Measurements from ENCODE around the gene CEL.
"Not testable (repeated sequence)": the region's sequence is repeated elsewhere in the genome, so short reads cannot be mapped to it uniquely, and the experiment has no call there.

CEL gene

GRCh38 chr9:133057006-133057405 lies 4.8 kb upstream of the CEL start:
- no peak for DNase-seq (ENCODE audit: low read depth)
- TF ChIP-seq CTCF (conservative IDR thresholded peaks at IDR 0.05; ENCODE audit: control insufficient read depth, insufficient read depth, low read depth, low read length) = no peak
- no peak overlapping the region for H3K4me3 ChIP-seq (ENCODE audit: control insufficient read depth, low read depth, low read length)

GRCh38 chr9:133057553-133057952 lies 4.2 kb upstream of the CEL start:
- TF ChIP-seq CTCF (conservative IDR thresholded peaks at IDR 0.05; ENCODE audit: control insufficient read depth, insufficient read depth, low read depth, low read length) = no peak
- no peak for DNase-seq (ENCODE audit: low read depth)

GRCh38 chr9:133058071-133058470 lies 3.7 kb upstream of the CEL start:
- no peak overlapping the region for H3K4me3 ChIP-seq (ENCODE audit: control insufficient read depth, low read depth, low read length)
- no peak for DNase-seq (ENCODE audit: low read depth)
- TF ChIP-seq CTCF (conservative IDR thresholded peaks at IDR 0.05; ENCODE audit: control insufficient read depth, insufficient read depth, low read depth, low read length) = no peak

More at GRCh38 chr9:133057553-133057952, 4.2 kb upstream of the CEL start:
- H3K4me3 ChIP-seq (ENCODE audit: control insufficient read depth, low read depth, low read length) = no peak overlapping the region

- DNase-seq (ENCODE audit: low read depth) = no peak
- TF ChIP-seq CTCF (conservative IDR thresholded peaks at IDR 0.05; ENCODE audit: control insufficient read depth, insufficient read depth, low read depth, low read length) = no peak
- H3K4me3 ChIP-seq (ENCODE audit: control insufficient read depth, low read depth, low read length) = no peak overlapping the region
Observed at GRCh38 chr9:133058550-133059320, 3.0 kb upstream of the CEL start.

- DNase-seq (ENCODE audit: low read depth) = no peak
- H3K4me3 ChIP-seq (ENCODE audit: control insufficient read depth, low read depth, low read length) = no peak overlapping the region
- no peak for TF ChIP-seq CTCF (conservative IDR thresholded peaks at IDR 0.05; ENCODE audit: control insufficient read depth, insufficient read depth, low read depth, low read length)
Observed at GRCh38 chr9:133059623-133060022, 2.2 kb upstream of the CEL start.

GRCh38 chr9:133060417-133060841 lies 1.4 kb upstream of the CEL start:
- TF ChIP-seq CTCF (conservative IDR thresholded peaks at IDR 0.05; ENCODE audit: control insufficient read depth, insufficient read depth, low read depth, low read length) = no peak
- no peak for DNase-seq (ENCODE audit: low read depth)
- no peak overlapping the region for H3K4me3 ChIP-seq (ENCODE audit: control insufficient read depth, low read depth, low read length)

- DNase-seq (ENCODE audit: low read depth); H3K4me3 ChIP-seq (ENCODE audit: control insufficient read depth, low read depth, low read length): not testable (repeated sequence)
Observed at GRCh38 chr9:133061019-133061763, 590 bp upstream of the CEL start.

GRCh38 chr9:133062569-133062968 lies 788 bp downstream of the CEL start:
- H3K4me3 ChIP-seq (ENCODE audit: control insufficient read depth, low read depth, low read length); DNase-seq (ENCODE audit: low read depth): not testable (repeated sequence)
